HG02642 (cell line): ENCODE results near the gene ZFAND3.
"Not testable (repeated sequence)": the region's sequence is repeated elsewhere in the genome, so short reads cannot be mapped to it uniquely, and the experiment has no call there.

Experiments
- ATAC-seq: cut with Tn5 transposase; IDR thresholded peaks from one replicate; pipeline ENCODE4 v1.9.1; 2021; ENCODE audit warnings: mild to moderate bottlenecking; ENCODE audit not compliant: unreplicated experiment, poor library complexity

Gene ZFAND3

DNA sequence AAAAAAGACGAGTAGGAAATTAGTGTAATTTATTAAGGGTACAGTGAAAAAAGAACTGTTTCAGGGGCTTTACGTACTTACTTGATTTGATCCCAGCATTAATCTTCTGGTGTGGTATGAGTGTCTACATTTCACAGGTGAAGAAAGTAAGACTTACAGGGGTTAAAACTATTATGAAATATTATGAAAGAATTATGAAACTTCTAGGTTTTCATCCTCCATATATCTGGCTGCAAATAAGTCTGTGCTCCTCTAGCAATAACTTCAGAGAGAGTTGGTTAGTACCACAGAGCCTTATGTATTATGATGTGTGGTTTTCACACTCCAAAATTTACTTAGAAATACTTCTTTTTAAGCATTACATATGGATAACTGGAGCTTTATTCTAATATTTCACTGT is 41.9 kb downstream of the ZFAND3 start:
- no peak for ATAC-seq

DNA sequence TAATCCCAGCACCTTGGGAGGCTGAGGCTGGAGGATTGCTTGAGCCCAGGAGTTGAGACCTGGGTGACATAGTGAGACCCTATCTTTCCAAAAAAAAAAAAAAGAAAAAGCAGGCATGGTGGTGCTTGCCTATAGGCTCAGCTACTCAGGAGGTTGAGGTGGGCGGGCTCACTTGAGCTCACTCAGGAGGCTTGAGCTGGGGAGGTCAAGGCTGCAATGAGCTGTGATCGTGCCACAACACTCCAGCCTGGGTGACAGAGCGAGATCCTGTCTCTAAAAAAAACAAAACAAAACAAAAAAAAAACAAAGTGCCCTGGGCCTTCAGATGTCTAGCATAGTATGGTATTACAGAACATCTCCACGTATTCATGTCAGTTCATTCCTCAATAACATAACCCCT is 42.9 kb downstream of the ZFAND3 start:
- ATAC-seq, result no peak

DNA sequence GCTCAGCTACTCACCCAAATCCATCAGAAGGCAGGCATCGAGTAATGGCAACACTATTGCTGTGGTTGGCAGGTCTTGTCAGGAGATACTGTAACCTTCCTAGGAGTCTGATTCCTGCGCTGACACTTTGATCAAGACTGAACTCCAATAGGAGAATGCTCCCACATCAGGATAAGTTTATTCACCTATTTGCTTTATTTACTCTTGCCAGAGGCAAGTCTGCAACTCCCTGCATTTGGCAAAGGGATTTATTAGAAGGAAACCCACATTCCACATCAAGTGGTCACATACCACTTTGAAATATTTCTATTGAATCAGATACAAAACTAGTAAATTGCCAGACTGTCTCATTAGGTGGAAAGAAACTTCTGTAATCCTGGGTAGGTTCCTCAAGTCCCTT is 43.5 kb downstream of the ZFAND3 start:
- no peak for ATAC-seq

DNA sequence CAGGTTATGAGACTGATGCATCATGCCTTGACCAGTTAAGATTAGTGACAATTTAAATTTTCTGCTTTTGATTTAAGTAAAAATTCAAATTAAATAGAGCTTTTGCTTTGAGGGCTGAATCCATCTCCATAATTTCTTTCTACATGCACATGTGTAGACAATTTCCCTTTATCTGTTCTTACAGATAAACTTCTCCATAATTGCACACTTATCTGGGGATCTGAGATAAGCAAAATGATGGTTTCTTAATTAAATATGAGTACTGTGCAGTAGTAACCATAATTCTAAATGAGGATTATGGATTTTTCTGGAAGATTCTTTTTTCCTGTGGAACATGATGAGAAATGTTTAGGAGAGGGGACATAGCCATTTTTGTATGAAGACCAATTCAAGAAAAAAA is 44.7 kb downstream of the ZFAND3 start:
- ATAC-seq, result no peak

DNA sequence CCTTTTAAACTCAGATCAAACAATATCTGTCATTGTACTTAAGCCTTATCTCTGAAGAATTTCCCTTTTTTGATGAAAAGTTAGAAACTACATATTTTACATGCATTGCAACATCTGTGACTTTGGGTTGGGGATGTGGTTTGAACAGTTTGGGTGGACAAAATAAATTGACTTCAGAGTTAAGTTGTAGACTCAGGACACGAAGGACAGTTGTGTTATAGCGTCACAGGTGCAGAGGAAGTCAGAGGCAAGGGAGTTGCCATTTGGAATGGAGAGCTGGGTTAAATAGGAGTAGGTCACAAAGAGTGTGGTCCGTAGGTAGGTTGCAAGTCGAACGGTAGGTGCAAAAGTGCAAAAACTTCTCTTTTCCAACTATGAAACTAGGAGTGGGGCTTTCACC is 46.0 kb downstream of the ZFAND3 start:
- ATAC-seq, result no peak

DNA sequence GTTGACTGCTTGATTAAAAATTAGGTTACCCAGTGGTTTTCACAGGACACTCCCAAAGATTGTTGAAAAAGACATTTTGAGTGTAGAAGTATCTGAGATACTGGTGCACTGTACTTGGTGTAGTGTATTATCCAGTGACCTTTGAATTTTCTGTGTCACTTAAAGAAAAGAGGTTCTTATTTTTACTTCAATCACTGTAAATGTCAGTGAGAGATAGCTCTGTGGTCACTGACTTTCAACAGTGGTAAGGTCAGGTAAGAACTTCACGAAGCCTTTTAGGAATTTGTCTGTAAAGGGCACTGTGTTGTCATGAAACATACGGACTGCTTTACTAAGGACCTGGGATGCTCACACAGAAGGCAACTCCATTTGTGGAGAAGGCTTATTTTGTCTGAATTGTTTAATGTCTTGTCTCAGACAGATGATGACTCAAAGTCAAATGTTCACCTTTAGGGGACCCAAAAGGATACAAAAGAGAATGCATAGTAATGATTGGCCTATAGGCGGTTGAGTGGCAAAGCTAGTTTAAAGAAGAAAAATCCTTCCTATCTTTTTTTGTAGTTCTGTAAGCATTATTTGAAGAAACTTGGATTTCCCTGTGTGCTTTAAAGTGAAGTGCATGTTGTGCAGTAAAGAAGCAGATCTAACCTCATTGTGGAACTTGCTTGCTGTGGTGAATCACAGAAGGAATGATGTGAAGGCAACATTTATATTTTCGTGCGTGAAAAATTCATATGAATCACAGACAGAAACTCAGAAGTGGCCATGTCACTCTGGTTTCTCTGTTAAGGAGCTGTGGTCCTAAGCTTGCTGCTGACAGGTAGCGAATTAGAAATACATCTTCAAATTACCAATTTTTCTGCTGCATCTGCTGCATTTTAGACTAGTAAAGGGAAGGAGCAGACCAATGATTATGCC is 47.3 kb downstream of the ZFAND3 start:
- ATAC-seq, result no peak

DNA sequence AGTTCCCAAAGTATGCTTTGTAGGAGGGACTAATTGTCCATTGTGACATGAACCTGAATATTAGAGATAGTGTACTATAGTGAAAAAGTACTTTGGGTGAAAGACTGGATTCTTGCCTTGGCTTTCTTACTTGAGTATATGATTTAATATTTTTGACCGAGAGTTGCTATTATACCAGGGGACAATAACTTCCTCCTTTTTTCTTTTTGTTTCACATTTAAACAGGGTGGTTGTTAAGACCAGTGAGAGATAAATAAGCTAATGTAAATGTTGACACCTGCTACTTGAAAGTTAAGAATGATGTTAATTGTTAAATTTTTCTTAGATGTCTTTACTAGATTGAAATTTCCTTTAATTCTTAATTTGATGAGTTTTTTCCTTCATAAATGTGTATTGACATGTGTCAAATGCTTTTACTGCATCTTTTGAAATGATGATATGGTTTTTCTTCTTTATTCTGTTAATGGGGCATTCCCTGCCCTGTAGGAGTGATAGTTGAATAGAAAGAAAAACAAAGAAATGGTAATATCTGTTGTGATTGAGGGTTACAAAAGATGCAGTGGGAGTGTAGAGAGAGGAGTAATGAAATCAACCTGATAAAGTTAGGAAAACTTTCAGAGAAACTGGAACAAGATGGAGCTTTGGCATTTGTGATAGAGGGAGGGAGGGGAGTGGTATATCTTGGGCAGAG is 48.4 kb downstream of the ZFAND3 start:
- no peak for ATAC-seq

DNA sequence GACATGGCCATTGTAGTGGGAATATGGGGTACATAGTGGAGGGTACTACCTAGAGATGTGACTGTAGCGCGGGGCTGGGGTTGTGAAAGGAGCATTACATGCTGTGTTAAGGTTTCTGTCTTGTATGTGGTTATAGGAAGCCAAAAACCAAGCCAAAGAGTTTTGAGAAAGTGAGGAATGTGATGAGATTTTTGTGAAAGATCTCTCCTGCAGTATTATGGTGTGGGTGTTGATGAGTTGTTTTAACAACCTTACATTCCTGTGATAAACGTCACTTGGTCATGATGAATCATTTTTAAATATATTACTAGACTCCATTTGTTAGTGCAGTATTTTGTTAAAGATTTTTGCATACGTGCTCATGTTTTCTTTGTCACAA is 48.9 kb downstream of the ZFAND3 start:
- ATAC-seq, result no peak

DNA sequence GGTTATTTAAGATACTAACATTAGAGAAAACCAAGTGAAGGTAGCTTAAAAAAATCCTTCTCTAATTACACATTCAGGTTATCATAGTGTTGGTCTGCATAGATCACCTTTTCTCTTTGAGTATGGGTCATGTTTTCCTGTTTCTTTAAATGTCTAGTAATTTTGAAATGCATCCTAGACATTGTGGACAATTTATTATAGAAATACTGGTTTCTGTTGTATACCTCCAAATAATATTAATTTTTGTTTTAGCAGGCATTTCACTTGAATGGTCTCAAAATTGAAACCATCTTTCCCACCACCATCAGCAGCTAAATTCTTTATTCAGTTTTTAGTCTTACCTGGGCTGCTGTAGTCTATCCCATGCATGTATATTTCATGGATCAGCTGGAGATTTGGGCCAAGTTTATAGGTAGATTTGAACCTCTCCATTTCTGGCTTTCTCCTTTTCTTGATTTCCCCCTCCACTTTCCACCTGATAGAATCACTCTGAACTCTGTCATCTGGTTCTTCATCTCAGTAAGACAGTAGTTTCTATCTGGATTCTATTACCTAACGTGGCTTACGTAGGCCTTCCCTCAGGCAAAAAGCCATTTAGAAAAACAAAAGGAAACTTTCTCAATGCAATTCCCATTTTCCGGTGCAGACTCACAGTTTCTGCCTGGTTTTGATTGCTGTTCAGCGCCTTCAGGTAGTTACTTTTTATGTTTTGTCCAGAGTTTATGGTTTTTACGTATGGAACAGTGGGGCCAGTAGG is 52.3 kb downstream of the ZFAND3 start:
- ATAC-seq, result no peak

DNA sequence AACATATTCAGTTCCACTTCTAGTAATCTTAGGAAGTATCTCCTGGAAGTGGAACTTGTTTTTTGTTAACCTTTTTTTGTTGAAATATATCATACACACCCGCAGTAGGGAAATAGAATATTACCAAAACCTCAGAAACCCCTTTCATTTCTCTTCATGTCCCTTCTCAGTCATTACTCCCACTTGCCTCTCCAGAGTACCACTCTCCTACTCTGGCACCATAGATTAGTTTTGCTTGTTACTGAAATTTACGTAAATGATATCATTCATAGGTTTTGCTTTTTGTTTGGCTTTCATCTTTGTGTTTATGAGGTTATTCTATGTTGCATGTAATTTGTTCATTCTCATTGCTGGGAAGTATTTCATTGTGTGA is 52.8 kb downstream of the ZFAND3 start:
- no peak for ATAC-seq

DNA sequence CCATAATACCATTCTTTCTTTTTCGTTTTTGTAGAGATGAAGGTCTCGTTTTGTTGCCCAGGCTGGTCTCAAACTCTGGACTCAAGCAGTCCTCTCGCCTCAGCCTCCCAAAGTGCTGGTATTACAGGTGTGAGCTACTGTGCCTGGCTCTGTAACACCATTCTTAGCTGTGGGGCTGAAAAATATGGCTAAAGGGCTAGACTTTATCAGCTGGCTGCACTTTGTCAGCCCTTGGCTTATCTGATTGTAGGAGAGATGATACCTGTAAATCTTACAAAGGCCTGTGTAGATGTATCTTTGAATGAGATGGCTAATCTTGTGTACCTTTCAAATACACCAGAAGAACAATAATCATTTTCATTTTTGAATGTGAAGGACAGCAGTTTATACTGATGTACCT is 55.2 kb downstream of the ZFAND3 start:
- ATAC-seq, result no peak

DNA sequence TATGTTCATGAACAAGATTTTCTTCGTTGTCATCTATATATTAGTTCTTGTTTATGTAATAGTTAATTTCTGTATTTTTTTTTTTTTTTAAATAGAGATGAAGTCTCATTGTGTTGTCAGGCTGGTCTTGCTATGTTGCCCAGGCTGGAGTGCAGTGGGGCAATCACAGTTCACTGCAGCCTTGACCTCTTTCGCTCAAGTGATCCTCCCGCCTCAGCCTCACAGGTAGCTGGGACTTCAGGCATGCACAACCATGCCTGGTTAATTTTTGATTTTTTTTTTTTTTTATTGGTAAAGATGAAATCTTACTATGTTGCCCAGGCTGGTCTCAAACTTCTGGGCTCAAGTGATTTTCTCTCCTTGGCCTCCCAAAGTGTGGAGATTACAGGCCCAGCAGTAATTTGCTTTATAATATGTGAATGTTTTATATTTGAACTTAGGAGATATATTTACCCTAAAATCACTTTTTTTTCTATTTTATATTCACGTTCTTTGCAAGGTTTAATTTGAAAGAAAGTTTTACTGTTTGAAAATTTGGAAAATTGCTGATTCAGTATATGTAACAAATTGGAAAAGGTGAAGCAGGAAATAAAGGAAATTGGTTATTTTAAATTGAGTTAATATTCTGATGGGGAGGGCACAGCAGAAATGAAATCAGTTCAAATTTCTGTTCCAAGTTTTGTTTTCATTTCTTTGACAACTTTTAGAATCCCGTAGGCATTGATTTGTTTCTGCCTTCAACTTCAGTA is 56.2 kb downstream of the ZFAND3 start:
- no peak for ATAC-seq

DNA sequence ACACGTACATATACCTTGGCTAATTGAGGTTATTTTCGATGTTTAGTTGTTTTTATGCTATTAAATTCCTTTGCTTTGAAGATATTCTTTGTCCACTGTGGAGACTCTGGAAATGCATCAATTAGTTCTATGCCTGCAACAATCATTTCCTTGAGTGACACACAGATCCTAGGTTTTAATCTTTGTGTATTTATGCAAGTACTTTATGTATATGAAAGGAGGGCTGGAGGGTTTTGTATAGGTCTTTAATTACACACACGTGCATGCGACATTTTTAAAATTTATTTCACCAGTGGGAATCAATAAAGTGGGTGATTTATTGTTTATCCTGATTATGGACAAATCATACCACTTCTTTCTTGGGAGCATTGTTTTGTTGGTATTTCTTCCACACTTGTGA is 57.3 kb downstream of the ZFAND3 start:
- no peak for ATAC-seq

DNA sequence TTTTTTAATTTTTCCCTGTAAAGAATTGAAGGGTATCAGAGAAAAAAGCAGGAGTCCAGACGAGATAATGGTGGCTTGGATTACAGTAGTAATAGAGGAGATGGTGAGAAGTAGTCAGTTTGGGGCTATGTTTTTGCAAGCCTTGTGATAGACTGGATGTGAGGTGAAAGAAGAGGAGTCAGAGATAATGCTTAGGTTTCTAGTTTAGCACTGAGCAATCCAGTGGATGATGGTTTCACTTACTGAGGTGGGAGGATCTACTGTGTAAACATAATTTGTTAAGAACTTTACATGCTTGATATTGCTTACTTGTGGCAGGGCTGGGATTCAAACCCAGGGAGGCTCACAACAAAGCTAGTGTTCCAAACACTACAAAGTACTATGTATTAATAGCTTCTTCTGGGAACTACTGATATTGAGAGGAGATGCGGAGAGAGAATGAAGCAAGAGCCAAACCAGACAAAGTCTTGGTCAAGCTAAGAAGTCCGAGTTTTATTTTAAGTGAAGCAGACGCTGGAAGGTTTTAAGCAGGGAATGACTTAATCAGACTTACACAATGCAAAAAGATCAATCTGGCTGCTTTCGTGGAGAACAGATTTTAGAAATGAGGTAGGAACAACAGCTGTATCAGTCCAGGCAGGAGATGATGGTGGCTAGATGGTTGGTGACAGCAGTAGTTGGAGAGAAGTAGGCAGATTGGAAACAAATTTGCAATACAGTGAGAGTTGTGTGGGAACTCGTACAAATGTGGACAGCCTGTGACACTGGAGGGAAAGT is 58.0 kb downstream of the ZFAND3 start:
- no peak for ATAC-seq

DNA sequence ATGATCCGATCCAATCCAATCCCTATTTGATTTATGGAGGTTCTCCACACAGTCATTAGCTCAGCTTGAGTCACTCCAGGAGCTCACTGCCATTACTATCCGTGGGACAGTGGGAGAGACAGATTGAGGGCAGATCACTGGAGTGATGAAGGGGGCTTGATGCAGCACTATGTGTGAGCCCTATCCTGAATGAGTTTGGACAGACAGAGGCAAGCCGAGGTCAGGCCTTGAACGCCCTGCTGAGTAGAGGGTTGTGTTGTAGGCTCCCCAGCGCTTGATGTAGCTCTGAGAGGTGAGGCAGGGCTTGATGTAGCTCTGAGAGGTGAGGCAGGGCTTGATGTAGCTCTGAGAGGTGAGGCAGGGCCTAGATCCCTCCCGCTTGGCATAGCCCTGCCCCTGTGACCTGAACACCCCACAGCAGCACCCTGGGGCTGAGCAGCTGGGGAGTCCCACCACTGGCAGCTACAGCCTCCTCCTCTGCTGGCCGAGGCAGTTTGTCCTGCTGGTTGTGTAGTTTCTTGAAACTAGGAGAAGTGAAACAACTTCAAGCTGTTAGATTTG is 58.7 kb downstream of the ZFAND3 start:
- ATAC-seq, result no peak

DNA sequence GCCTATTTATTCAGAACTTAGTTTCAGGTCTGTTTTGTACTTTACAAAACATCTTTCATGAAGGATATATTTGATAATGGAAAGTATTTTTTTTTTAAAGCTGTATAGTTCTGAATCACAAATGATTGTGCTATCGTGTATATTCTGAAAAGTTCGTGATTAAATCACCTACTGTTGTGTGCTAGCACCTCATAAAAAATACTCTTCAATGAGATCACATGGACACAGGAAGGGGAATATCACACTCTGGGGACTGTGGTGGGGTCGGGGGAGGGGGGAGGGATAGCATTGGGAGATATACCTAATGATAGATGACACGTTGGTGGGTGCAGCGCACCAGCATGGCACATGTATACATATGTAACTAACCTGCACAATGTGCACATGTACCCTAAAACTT is 61.1 kb downstream of the ZFAND3 start:
- not testable (repeated sequence) for ATAC-seq

DNA sequence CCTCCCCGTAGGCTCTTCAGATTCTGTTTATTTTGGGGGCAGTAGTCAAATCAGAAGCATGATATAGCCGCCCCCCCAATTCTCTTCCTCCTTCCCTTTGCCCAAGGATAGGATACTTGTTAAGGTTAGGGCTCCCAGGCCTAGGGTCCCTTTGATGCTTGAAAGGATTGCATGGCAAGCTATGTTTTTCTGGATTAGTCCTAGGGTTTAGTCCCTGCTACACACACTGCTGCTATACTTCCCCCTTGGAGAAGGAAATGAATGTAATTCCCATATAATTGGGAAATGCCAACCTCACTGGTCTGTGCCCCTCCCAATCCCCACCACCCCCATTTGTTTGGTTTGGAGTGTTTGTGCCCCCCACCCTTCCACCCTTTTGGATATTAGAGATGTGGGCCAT is 62.8 kb downstream of the ZFAND3 start:
- ATAC-seq, result no peak

DNA sequence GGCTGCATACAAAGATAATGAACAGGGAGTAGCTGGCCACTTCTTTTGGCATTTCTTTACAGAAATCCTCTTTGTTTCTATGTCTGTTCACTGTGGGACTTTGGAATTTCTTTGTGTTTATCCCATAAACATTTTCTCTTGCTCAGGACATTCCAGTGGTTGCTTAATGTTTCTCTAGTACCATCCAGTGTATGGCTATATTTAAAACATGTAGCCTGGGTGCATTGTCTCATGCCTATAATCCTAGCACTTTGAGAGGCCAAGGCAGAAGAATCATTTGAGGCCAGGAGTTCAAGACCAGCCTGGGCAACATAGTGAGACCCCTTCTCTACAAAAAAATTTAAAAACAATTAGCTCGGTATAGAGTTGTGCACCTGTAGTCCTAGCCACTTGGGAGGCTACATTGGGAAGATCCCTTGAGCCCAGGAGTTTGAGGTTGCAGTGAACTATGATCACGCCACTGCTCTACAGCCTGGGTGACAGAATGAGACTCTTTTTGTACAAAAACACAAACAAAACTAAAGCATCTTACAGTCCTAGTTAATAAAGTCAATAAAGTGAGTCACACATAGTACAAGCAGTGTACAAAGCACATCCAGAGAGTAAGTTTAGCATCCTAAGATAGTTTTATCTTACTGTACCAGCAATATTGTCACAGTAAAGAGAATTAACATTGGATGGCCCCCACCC is 63.3 kb downstream of the ZFAND3 start:
- no peak for ATAC-seq

DNA sequence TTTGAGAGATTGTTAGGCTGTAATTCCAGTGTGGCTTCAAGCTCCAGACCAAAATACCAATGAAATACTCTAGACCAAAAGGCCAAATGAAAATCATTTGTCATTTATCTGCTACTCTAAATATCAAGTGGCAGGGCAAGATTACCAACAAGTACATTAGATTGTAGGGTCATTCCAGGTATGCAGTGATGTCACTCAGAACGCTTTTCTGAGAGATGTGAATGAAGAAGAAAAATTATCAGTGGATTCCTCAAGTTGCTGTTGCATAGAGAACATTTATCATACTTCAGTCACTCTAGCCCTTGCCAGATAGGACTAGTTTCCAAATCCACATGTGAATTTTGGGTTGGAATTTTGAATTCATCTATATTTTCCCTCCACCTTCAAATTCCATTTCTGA is 65.0 kb downstream of the ZFAND3 start:
- no peak for ATAC-seq
